Aorta (tissue), 5 donors: ENCODE results near the gene PERCC1. TPM values are rescaled to one million over a fixed set of nuclear protein-coding genes. Genes with fewer than 3 reads are reported as not detected.
A peak's percentile ranks its signal among the peaks of the same experiment; 100 is the strongest.

Experiments
- ATAC-seq: fragments of 200-7000 bp; cut with Tn5 transposase; one replicate; pipeline ENCODE4 v1.9.1; 2022; ENCODE audit warnings: moderate library complexity; ENCODE audit not compliant: low FRiP score
- DNase-seq, 2 donors: peaks; one replicate each; pipeline ENCODE4 v3.0.0-alpha.2; 2020
- H3K27ac ChIP-seq, 2 donors: one replicate each; pipeline ENCODE4 v1.5.1; 2013; ENCODE audit warnings: low read length in 2 of 2, mild to moderate bottlenecking in 2 of 2, moderate library complexity in 2 of 2, control low read depth in 1 of 2, inconsistent platforms in 1 of 2, low read depth in 1 of 2
- H3K27me3 ChIP-seq, 2 donors: one replicate each; pipeline ENCODE4 v1.6.1; 2013; ENCODE audit warnings: control low read depth in 1 of 2, low read length in 1 of 2, mild to moderate bottlenecking in 1 of 2, moderate library complexity in 1 of 2; ENCODE audit not compliant: insufficient read depth in 2 of 2, control insufficient read depth in 1 of 2
- H3K36me3 ChIP-seq, 2 donors: one replicate each; pipeline ENCODE4 v1.6.1; 2013; ENCODE audit warnings: control low read depth in 1 of 2, low read length in 1 of 2, mild to moderate bottlenecking in 1 of 2; ENCODE audit not compliant: insufficient read depth in 2 of 2, control insufficient read depth in 1 of 2
- H3K4me1 ChIP-seq, 2 donors: one replicate each; pipeline ENCODE4 v1.6.1; 2013; ENCODE audit warnings: low read length in 2 of 2, control low read depth in 1 of 2, mild to moderate bottlenecking in 1 of 2, moderate library complexity in 1 of 2; ENCODE audit not compliant: insufficient read depth in 2 of 2, control insufficient read depth in 1 of 2
- H3K4me3 ChIP-seq, 2 donors: one replicate each; pipeline ENCODE4 v1.5.1; 2013; ENCODE audit warnings: low read length in 2 of 2, control low read depth in 1 of 2, mild to moderate bottlenecking in 1 of 2
- H3K9me3 ChIP-seq: one replicate; pipeline ENCODE4 v1.6.1; 2013; ENCODE audit warnings: mild to moderate bottlenecking, low read length; ENCODE audit not compliant: control insufficient read depth
- WGBS, 2 donors: extraction: QIAGEN DNeasy Blood & Tissue Kit; methylation state at CpG; one replicate each; pipeline ENCODE4 v1.1.7; 2013; 5-methylcytosine and 5-hydroxymethylcytosine counted together
- intact Hi-C, 2 donors: fragments of 100-400 bp; cut with DNase I; formaldehyde crosslinking; loops; one replicate each; pipeline versions ENCODE4 v1.14.2 to v1.15.0; 2022
- polyA plus RNA-seq, 2 donors: library from polyadenylated mRNA; stranded (reverse); fragments of 200-250 nt; gene quantifications; one replicate each; pipeline ENCODE4 v1.2.3, GENCODE V29; 2013
- total RNA-seq, 2 donors: library from RNA; stranded (reverse); fragmentation: NEBNext Ultra II Directional; extraction: Animal tissue kit (Norgen Biotek cat#: 25700); gene quantifications; one replicate each; pipeline ENCODE4 v1.2.1, GENCODE V29; 2021
- donor health status: healthy with polysubstance abuse.
- donor health status: Bipolar disorder and iron deficiency.
- donor health status: DM: no; HTN: no; CAD: no.
- donor health status: DM: no; HTN: no; CAD: no.
- donor health status: DM: yes; HTN: yes; CAD: no.

Gene PERCC1
- total and polyA plus RNA-seq, 4 donors = not detected

GRCh38 chr16:1403036-1403435 lies 27.8 kb upstream of the PERCC1 start:
- 91 to 92% methylated on average over 22 of the region's 22 CpGs for WGBS, 2 donors
- no peak for DNase-seq
- Histone ChIP-seq H3K4me1 (no peaks in the 10 kb centered on the region), H3K27me3 (no peaks in the 10 kb centered on the region), H3K27ac (no peak overlapping the region), H3K4me3 (no peak overlapping the region), H3K36me3 (no peaks in the 10 kb centered on the region), H3K9me3 (no peaks in the 10 kb centered on the region)
- no peak for ATAC-seq
- intact Hi-C loops = no loop called here

GRCh38 chr16:1403733-1404132 lies 27.1 kb upstream of the PERCC1 start:
- 86 to 91% methylated on average over 14 of the region's 14 CpGs for WGBS, 2 donors
- ATAC-seq = no peak
- no peak for DNase-seq
- Histone ChIP-seq H3K9me3 (no peaks in the 10 kb centered on the region), H3K4me3 (no peak overlapping the region), H3K36me3 (no peaks in the 10 kb centered on the region), H3K27me3 (no peaks in the 10 kb centered on the region), H3K27ac (no peak overlapping the region), H3K4me1 (no peaks in the 10 kb centered on the region)
- intact Hi-C loops = no loop called here

GRCh38 chr16:1407753-1408152 lies 23.1 kb upstream of the PERCC1 start:
- intact Hi-C loops = no loop called here
- ATAC-seq = peak; percentile 39
- 5% methylated on average over 11 of the region's 11 CpGs for WGBS, 2 donors
- Histone ChIP-seq H3K4me1 (no peaks in the 10 kb centered on the region), H3K27me3 (no peaks in the 10 kb centered on the region), H3K27ac (peak overlapping the region in 1 of 2 donors; percentile 14), H3K4me3 (no peak overlapping the region), H3K9me3 (no peaks in the 10 kb centered on the region), H3K36me3 (no peaks in the 10 kb centered on the region)
- DNase-seq = no peak

- Histone ChIP-seq H3K27ac (no peak overlapping the region), H3K36me3 (no peaks in the 10 kb centered on the region), H3K9me3 (no peaks in the 10 kb centered on the region), H3K27me3 (no peaks in the 10 kb centered on the region), H3K4me1 (no peaks in the 10 kb centered on the region), H3K4me3 (peak overlapping the region; percentile 13 to 64)
- DNase-seq (peak; percentile 95 to 98), ATAC-seq (peak; percentile 96)
- WGBS, 2 donors = 0 to 1% methylated on average over 41 to 42 of the region's 42 CpGs
- intact Hi-C loops = no loop called here
These were observed 22.6 kb upstream of the PERCC1 start for GRCh38 chr16:1408171-1408837.

GRCh38 chr16:1412847-1413246 lies 18.0 kb upstream of the PERCC1 start:
- Histone ChIP-seq H3K9me3 (no peaks in the 10 kb centered on the region), H3K4me1 (no peaks in the 10 kb centered on the region), H3K36me3 (no peaks in the 10 kb centered on the region), H3K27ac (no peak overlapping the region), H3K27me3 (no peaks in the 10 kb centered on the region), H3K4me3 (no peak overlapping the region)
- intact Hi-C loops = loop anchor here in 1 of 2 donors (10.0 kb wide), 1 partner anchor 108 kb away; the partner anchor contains the start of gene UBE2I
- no peak for DNase-seq
- no peak for ATAC-seq
- 82 to 100% methylated on average over 2 of the region's 2 CpGs for WGBS, 2 donors

DNA sequence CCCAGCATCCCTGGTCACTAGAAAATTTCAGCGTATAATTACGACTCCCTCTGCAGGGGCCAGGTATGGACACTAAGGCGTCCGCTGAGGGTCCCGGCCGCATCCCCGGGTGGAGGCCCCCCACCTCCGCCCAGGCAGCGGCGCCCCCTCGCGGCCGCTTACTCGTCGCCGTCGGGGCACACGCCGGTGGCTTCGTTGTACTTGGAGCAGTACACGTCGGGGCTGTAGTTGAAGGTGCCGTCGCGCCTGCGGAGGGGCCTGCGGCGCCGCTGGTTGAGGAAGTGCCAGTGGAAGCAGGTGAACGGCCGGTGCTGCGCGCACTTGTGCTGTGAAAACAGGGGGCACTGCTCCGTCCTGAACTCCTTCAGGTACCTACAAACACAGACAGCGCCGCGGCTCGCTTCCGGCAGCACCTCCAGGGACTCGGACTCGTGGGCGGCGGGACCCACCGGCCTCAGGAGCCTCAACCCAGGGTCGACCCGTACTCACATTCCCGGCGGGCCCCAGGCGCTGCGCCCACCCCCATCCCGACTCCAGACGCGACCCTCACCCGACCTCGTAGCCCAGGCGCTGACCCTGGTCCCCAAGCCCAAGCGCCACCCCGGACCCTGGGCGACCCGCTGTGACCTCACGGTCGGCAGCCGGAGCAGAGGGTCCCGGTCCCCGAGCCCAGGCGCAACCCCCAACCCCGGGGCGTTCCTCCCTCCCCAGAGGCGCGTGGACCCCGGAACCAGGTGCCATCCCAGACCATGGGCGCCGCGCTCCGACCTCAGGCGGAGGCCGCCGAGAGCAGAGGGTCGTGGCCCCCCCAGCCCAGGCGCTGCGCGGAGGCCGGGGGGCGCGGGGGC lies 17.0 kb upstream of the PERCC1 start:
- 2% methylated on average over 73 to 85 of the region's 85 CpGs for WGBS, 2 donors
- H3K4me3 ChIP-seq = peak overlapping the region; percentile 71 to 95
- no peaks in the 10 kb centered on the region for H3K36me3 ChIP-seq
- DNase-seq (peak; percentile 69 to 86), ATAC-seq (peak; percentile 70)
- peak overlapping the region in 1 of 2 donors; percentile 37 for H3K27ac ChIP-seq
- intact Hi-C loops = loop anchor here in 1 of 2 donors (10.0 kb wide), 1 partner anchor 109 kb away; the partner anchor contains the start of gene UBE2I
- no peaks in the 10 kb centered on the region for H3K9me3 ChIP-seq
- H3K4me1 ChIP-seq = no peaks in the 10 kb centered on the region
- H3K27me3 ChIP-seq = no peaks in the 10 kb centered on the region

GRCh38 chr16:1414532-1415260 lies 16.2 kb upstream of the PERCC1 start, which contains the start of gene UNKL:
TSS of gene UNKL (minus strand) at chr16:1414704. CDS start at chr16:1414691, 13 bp downstream.
- intact Hi-C loops = loop anchor here in 1 of 2 donors (10.0 kb wide), 1 partner anchor 110 kb away; the partner anchor contains the start of gene UBE2I
- Histone ChIP-seq H3K36me3 (no peaks in the 10 kb centered on the region), H3K27ac (peak within 1 kb of the TSS in 1 of 2 donors; percentile 82), H3K4me1 (no peaks in the 10 kb centered on the region), H3K9me3 (no peaks in the 10 kb centered on the region), H3K4me3 (peak within 1 kb of the TSS; percentile 71 to 95), H3K27me3 (no peaks in the 10 kb centered on the region)
- WGBS, 2 donors = 2 to 4% methylated on average over 25 to 72 of the region's 72 CpGs
- DNase-seq (peak; percentile 87 to 94), ATAC-seq (peak; percentile 67)

DNA sequence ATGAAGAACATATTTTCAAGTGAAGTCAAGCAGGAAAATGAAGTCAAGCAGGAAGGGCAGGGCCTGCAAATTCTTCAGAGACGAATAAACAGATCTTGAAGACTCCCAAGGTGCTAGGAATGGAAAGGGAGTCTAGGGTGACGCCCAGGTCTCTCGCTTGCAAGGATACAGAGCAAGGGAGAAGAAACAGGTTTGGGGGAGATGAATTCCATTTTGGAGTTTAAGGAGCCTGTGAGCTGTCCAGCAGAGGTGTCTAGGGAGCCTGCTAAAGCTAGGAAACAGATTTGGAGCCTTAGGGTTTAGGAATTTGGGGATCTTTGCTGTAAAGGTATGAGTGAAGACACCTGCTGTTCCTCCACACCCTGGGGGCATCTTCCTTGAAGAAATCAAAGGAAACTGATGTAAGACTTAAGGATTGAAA lies 14.3 kb upstream of the PERCC1 start:
- H3K27me3 ChIP-seq = no peaks in the 10 kb centered on the region
- no peak for ATAC-seq
- intact Hi-C loops = loop anchor here in 1 of 2 donors (10.0 kb wide), 1 partner anchor 112 kb away; the partner anchor contains the start of gene UBE2I

More for the DNA sequence above, 14.3 kb upstream of the PERCC1 start:
- Histone ChIP-seq H3K27ac (no peak overlapping the region), H3K9me3 (no peaks in the 10 kb centered on the region), H3K36me3 (no peaks in the 10 kb centered on the region), H3K4me3 (no peak overlapping the region), H3K4me1 (no peaks in the 10 kb centered on the region)
- 74 to 80% methylated on average over 3 of the region's 3 CpGs for WGBS, 2 donors
- DNase-seq = no peak
